SK-N-SH (cell line): Measurements from ENCODE around the gene FOXK1. TPM values are rescaled to one million over a fixed set of nuclear protein-coding genes. Genes with fewer than 3 reads are reported as not detected.

Source experiments
- CTCF ChIA-PET: fragments of 300-600, 350-600 bp; formaldehyde crosslinking; extraction: SDS; loops from one replicate; lab custom pipeline; 2021; lab: Yijun Ruan, JAX
- POLR2A ChIA-PET: fragments of 350-600 bp; sonication (Branson Sonifier 250); formaldehyde crosslinking; extraction: SDS; loops from one replicate; lab custom pipeline; 2020; ENCODE audit warnings: antibody characterized with exemption, inconsistent platforms; lab: Yijun Ruan, JAX
- DNase-seq: peaks from one replicate; pipeline ENCODE4 v3.0.0; 2012
- H2AFZ ChIP-seq: fragments of 200-600 bp; sonication (generic); 2 replicates; pipeline ENCODE4 v1.8.1; 2016; ENCODE audit warnings: antibody characterized with exemption, mild to moderate bottlenecking, low read depth
- H3F3A ChIP-seq: fragments of 200-600 bp; sonication (generic); replicated peaks from 2 replicates; pipeline ENCODE3; 2016; ENCODE audit warnings: antibody characterized with exemption, mild to moderate bottlenecking; ENCODE audit not compliant: insufficient read depth
- H3K27ac ChIP-seq, 2 experiments: fragments of 200-500 bp in 1 of 2; fragments of 200-600 bp in 1 of 2; sonication (Bioruptor generic) in 1 of 2; sonication (generic), shearing (Covaris generic) in 1 of 2; 2 replicates each; pipeline versions ENCODE4 v1.5.1 to v1.6.1; 2014 to 2016; ENCODE audit warnings: low read depth in 2 of 2, inconsistent platforms in 1 of 2, low read length in 1 of 2, mild to moderate bottlenecking in 1 of 2, mixed read lengths in 1 of 2
- H3K27me3 ChIP-seq: fragments of 200-600 bp; sonication (generic), shearing (Covaris generic); 2 replicates; pipeline ENCODE4 v1.6.1; 2016; ENCODE audit warnings: mixed run types; ENCODE audit not compliant: insufficient read depth
- H3K36me3 ChIP-seq, 2 experiments: fragments of 200-500 bp in 1 of 2; fragments of 200-600 bp in 1 of 2; sonication (Bioruptor generic) in 1 of 2; sonication (generic) in 1 of 2; replicated peaks in 1 of 2; 2 replicates each; pipeline versions ENCODE3 to v1.5.1; 2014 to 2016; ENCODE audit warnings: low read length in 1 of 2, mild to moderate bottlenecking in 1 of 2; ENCODE audit not compliant: insufficient read depth in 2 of 2, control insufficient read depth in 1 of 2
- H3K4me1 ChIP-seq, 2 experiments: fragments of 200-500 bp in 1 of 2; fragments of 200-600 bp in 1 of 2; sonication (Bioruptor generic) in 1 of 2; sonication (generic), shearing (Covaris generic) in 1 of 2; 2 replicates each; pipeline versions ENCODE4 v1.5.1 to v1.6.1; 2014 to 2016; ENCODE audit warnings: low read depth in 1 of 2, low read length in 1 of 2, mixed run types in 1 of 2; ENCODE audit not compliant: insufficient read depth in 2 of 2, control insufficient read depth in 1 of 2
- H3K4me2 ChIP-seq: fragments of 200-600 bp; sonication (generic), shearing (Covaris generic); 2 replicates; pipeline ENCODE4 v1.6.1; 2017; ENCODE audit warnings: mixed run types
- H3K4me3 ChIP-seq, 2 experiments: fragments of 200-500 bp in 1 of 2; fragments of 200-600 bp in 1 of 2; sonication (Bioruptor generic) in 1 of 2; sonication (generic), shearing (Covaris generic) in 1 of 2; 2 replicates each; pipeline versions ENCODE4 v1.5.1 to v1.8.1; 2014 to 2016; ENCODE audit warnings: low read depth in 2 of 2, inconsistent platforms in 1 of 2, low read length in 1 of 2, mild to moderate bottlenecking in 1 of 2, mixed read lengths in 1 of 2, moderate library complexity in 1 of 2
- H3K79me2 ChIP-seq: fragments of 200-600 bp; sonication (generic); 2 replicates; pipeline ENCODE4 v1.8.1; 2017; ENCODE audit warnings: mild to moderate bottlenecking; ENCODE audit not compliant: insufficient read depth
- H3K9ac ChIP-seq: fragments of 200-600 bp; sonication (generic); 2 replicates; pipeline ENCODE4 v1.6.1; 2017; ENCODE audit warnings: mixed run types
- H3K9me2 ChIP-seq: fragments of 200-600 bp; sonication (generic); 2 replicates; pipeline ENCODE4 v1.6.1; 2017; ENCODE audit warnings: mixed run types
- H3K9me3 ChIP-seq: fragments of 200-600 bp; sonication (generic); 2 replicates; pipeline ENCODE4 v1.6.1; 2017; ENCODE audit warnings: mixed run types, mild to moderate bottlenecking, moderate library complexity
- H4K20me1 ChIP-seq: fragments of 200-600 bp; sonication (generic); 2 replicates; pipeline ENCODE4 v1.6.1; 2017; ENCODE audit warnings: mild to moderate bottlenecking, mixed run types; ENCODE audit not compliant: insufficient read depth
- CTCF ChIP-seq: fragments of 200-600 bp; sonication (generic); IDR thresholded peaks from 2 replicates; pipeline ENCODE4 v1.6.1; 2017; ENCODE audit warnings: antibody characterized with exemption, mild to moderate bottlenecking, moderate library complexity
- GABPA ChIP-seq: IDR thresholded peaks from 2 replicates; pipeline ENCODE4 v1.4.0; 2012; ENCODE audit warnings: low read depth, mild to moderate bottlenecking
- MEF2A ChIP-seq: IDR thresholded peaks from 2 replicates; pipeline ENCODE4 v1.4.0; 2012; ENCODE audit warnings: low read depth, borderline replicate concordance
- MXI1 ChIP-seq: IDR thresholded peaks from 2 replicates; pipeline ENCODE4 v1.6.1; 2012; ENCODE audit warnings: mild to moderate bottlenecking, low read depth, low read length, improper control_type of control experiment
- POLR2AphosphoS5 ChIP-seq: IDR thresholded peaks from 2 replicates; pipeline ENCODE4 v1.6.1; 2012; ENCODE audit warnings: low read depth, low read length
- RXRA ChIP-seq: IDR thresholded peaks from 2 replicates; pipeline ENCODE4 v1.4.0; 2012; ENCODE audit warnings: low read depth, mild to moderate bottlenecking, borderline replicate concordance
- SIN3A ChIP-seq: IDR thresholded peaks from 2 replicates; pipeline ENCODE4 v1.6.1; 2012; ENCODE audit warnings: low read depth, mild to moderate bottlenecking, low read length, moderate library complexity, borderline replicate concordance
- TCF12 ChIP-seq: IDR thresholded peaks from 2 replicates; pipeline ENCODE4 v1.4.0; 2012
- TEAD4 ChIP-seq: IDR thresholded peaks from 2 replicates; pipeline ENCODE4 v1.4.0; 2012; ENCODE audit warnings: mild to moderate bottlenecking, borderline replicate concordance; ENCODE audit not compliant: insufficient read depth
- USF2 ChIP-seq: fragments of 150-350 bp; IDR thresholded peaks from 2 replicates; pipeline ENCODE4 v1.6.1; 2017; ENCODE audit warnings: antibody characterized with exemption, low read length, low read depth, borderline replicate concordance
- ZBTB33 ChIP-seq: IDR thresholded peaks from 2 replicates; pipeline ENCODE4 v1.4.0; 2012; ENCODE audit warnings: low read depth, borderline replicate concordance
- WGBS: methylation state at CpG from one replicate; pipeline ENCODE4 v1.1.6; 2017; ENCODE audit warnings: low lambda C conversion rate; 5-methylcytosine and 5-hydroxymethylcytosine counted together
- polyA plus RNA-seq, 3 experiments: library from polyadenylated mRNA; depleted of rRNA; stranded (reverse); fragments of >200 nt; gene quantifications; 2 replicates each; pipeline ENCODE4 v1.2.3, GENCODE V29; 2012
- TF ChIP-seq, protein P1 (sequence below): IDR thresholded peaks from 2 replicates; pipeline ENCODE4 v1.4.0; 2012; ENCODE audit warnings: low read depth
- TF ChIP-seq, protein P2 (sequence below): fragments of 150-350 bp; IDR thresholded peaks from 2 replicates; pipeline ENCODE4 v1.6.1; 2016; ENCODE audit warnings: mild to moderate bottlenecking, low read depth, low read length

Gene FOXK1
- polyA plus RNA-seq, 1 of the 3 experiments (the other 2 are of a cell fraction), result 4.7 TPM

DNA sequence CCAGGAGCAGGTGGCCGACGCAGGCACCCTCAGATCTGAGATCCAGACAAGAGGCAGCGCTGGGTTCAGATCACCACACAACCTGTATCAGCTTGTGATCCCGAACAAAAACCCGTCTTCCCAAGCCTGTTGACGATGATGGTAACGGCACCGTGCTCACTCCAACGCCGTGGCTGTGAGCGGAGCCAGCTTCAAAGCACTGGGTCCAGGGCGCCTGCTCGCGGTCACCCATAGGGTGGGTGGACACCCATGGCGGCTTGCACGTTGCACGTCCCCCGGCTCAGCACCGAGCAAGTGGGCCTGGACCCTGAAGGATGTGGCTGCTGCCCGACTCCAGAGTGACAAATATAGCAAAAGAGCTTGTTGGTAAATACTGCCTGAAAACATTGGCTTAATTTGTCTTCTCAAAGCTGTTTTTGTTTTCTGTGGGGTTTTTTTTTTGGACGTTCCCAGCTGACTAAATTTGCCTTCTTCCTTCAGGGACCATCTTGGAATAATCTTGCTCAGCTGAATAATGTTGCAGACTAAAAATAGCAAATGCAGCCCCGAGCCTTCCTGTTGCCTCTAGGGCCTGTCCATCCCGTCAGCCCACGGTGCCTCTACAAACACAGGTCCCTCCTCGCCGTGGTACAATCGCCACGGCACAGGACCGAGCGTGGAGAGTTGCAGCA, 41.0 kb downstream of the FOXK1 start:
- H3K9ac ChIP-seq, result no peak overlapping the region
- H3K27ac ChIP-seq, result no peak overlapping the region
- peaks cover 21% of the 10 kb centered on the region for H4K20me1 ChIP-seq
- H3K36me3 ChIP-seq, result no peaks in the 10 kb centered on the region
- no peak for DNase-seq
- H3K9me2 ChIP-seq, result no peaks in the 10 kb centered on the region
- 96% methylated on average over 25 of the region's 30 CpGs for WGBS
- no peak overlapping the region for H2AFZ ChIP-seq
- no peak overlapping the region for H3K4me2 ChIP-seq
- CTCF ChIA-PET, result interaction anchor here (1.5 kb wide), 1 partner anchor 10 kb away, joined by 3 read pairs; no protein-coding TSS in a partner anchor
- H3K4me1 ChIP-seq, result peaks cover 0 to 14% of the 10 kb centered on the region in 2 experiments; a peak in 1 of 4 replicates
- H3F3A ChIP-seq, result no peaks in the 10 kb centered on the region
- H3K79me2 ChIP-seq, result peaks cover 82% of the 10 kb centered on the region
- no peaks in the 10 kb centered on the region for H3K9me3 ChIP-seq
- H3K4me3 ChIP-seq, result no peak overlapping the region
- POLR2A ChIA-PET, result no interaction called here
- no peaks in the 10 kb centered on the region for H3K27me3 ChIP-seq
- TF ChIP-seq RXRA (no peak), SIN3A (no peak), MEF2A (no peak), GABPA (no peak), TEAD4 (no peak), USF2 (no peak), CTCF (no peak), TCF12 (no peak), MXI1 (no peak), POLR2AphosphoS5 (no peak), ZBTB33 (no peak)
- TF ChIP-seq, protein P1, sequence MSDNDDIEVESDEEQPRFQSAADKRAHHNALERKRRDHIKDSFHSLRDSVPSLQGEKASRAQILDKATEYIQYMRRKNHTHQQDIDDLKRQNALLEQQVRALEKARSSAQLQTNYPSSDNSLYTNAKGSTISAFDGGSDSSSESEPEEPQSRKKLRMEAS, result no peak
- TF ChIP-seq, protein P2, sequence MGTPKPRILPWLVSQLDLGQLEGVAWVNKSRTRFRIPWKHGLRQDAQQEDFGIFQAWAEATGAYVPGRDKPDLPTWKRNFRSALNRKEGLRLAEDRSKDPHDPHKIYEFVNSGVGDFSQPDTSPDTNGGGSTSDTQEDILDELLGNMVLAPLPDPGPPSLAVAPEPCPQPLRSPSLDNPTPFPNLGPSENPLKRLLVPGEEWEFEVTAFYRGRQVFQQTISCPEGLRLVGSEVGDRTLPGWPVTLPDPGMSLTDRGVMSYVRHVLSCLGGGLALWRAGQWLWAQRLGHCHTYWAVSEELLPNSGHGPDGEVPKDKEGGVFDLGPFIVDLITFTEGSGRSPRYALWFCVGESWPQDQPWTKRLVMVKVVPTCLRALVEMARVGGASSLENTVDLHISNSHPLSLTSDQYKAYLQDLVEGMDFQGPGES, result no peak
